SU-DHL-6 (cell line): ENCODE results near the gene CREB5.

Experiments used
- CTCF ChIP-seq: fragments of 200-600 bp; sonication (generic); IDR thresholded peaks from one replicate; pipeline ENCODE4 v1.5.1; 2017; ENCODE audit warnings: antibody characterized with exemption, mild to moderate bottlenecking, low read length, moderate library complexity; ENCODE audit not compliant: insufficient read depth, poor library complexity, severe bottlenecking
- EZH2phosphoT487 ChIP-seq: fragments of 200-600 bp; sonication (generic), shearing (Covaris generic); conservative IDR thresholded peaks from 2 replicates; pipeline ENCODE4 v1.6.1; 2018; ENCODE audit warnings: mild to moderate bottlenecking, antibody characterized with exemption, low read length, moderate library complexity, mixed read lengths

GRCh38 chr7:28631995-28632394 lies 219.7 kb downstream of the CREB5 start:
- TF ChIP-seq CTCF: no peak
- TF ChIP-seq EZH2phosphoT487: no peak
